ENCODE data around the gene BSN. TPM values are rescaled to one million over a fixed set of nuclear protein-coding genes. Genes with fewer than 3 reads are reported as not detected.

Gene BSN
- polyA plus RNA-seq, 2 of the 4 experiments (the other 2 are of a cell fraction): 0.04 to 0.08 TPM

DNA sequence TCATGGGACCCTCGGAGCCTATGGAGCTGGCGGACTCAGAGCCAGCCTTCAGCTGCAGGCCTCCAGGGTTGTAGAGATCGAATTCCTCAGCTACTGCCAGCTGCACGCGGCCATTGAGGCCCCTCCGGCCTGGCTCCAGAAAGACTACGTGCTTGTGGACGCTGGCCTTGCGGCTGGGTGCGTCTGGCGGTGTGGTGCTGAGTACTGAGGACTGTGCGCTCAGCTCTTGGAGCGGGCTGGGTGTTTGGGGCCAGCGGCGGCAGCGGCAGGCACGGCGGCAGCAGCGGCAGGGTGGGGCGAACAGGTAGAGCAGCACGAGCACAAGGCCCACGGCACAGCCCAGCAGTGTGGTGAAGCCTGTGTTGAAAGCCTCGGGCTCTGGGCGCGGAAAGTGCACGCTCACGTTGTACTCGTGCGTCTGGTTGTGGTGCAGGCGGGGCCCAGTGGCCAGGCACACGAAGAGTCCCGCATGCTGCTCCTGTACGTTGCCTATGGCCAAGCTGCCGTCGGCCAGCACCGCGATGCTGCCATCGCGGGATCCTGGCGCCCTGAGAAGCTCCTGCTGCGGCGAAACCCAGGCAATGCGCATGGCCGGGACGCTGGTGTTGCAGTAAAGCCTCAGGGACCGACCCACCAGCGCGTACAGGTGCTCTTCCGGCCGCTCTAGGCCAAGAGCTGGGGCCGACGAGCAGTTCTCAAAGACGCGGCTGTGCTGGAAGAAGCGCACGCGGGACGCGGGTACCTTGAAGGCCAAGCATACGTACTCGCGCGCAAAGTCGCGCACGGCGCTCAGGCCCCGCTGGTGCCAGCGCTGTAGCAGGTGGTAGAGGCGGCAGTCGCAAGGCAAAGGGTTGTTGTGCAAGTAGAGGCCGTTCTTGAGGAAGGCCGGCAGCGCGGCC is 163.9 kb downstream of the BSN start:
- FAIRE-seq: no peak
- Histone ChIP-seq H3K9me3 (no peaks in the 10 kb centered on the region), H3K4me1 (peaks cover 8% of the 10 kb centered on the region; the same call in 2 of the 3 replicates), H3K4me3 (no peak overlapping the region), H3K27ac (no peak overlapping the region), H3K4me2 (no peak overlapping the region)
- DNase-seq (ENCODE audit: low read depth in 1 of 2, low spot score in 1 of 2): no peak
- CTCF ChIA-PET: interaction anchor here (1.1 to 3.7 kb wide), 3 partner anchors 10 to 16 kb away, joined by 4 to 24 read pairs (median 4); no protein-coding TSS in a partner anchor
- ATAC-seq: no peak
- TF ChIP-seq HOXA7 (CRISPR knock-in tag; IDR thresholded peaks at IDR 0.05) (no peak), NPAS2 (CRISPR knock-in tag; IDR thresholded peaks at IDR 0.05; ENCODE audit: borderline replicate concordance) (no peak), RNF2 (IDR thresholded peaks at IDR 0.05; ENCODE audit: borderline replicate concordance, low read depth) (no peak)
- POLR2A ChIA-PET: no interaction called here
- WGBS (ENCODE audit: missing lambda C conversion rate): 96% methylated on average over 49 of the region's 75 CpGs

DNA sequence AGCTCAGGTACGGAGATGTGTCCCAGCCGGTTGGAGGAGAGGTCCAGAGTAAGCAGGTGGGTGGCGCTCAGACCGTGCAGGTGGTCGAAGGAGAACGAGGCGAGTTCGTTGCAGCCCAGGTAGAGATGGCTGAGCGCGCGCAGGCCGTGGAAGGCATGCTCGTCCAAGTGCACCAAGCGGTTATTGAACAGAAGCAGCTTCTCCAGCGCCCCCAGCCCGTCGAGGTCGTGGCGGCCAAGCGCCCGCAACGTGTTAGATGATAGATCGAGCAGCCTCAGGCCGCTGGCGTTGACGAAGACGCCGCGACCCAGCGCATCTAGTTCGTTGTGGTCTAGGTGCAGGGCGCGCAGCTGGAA is 164.6 kb downstream of the BSN start:
- POLR2A ChIA-PET: no interaction called here

DNA sequence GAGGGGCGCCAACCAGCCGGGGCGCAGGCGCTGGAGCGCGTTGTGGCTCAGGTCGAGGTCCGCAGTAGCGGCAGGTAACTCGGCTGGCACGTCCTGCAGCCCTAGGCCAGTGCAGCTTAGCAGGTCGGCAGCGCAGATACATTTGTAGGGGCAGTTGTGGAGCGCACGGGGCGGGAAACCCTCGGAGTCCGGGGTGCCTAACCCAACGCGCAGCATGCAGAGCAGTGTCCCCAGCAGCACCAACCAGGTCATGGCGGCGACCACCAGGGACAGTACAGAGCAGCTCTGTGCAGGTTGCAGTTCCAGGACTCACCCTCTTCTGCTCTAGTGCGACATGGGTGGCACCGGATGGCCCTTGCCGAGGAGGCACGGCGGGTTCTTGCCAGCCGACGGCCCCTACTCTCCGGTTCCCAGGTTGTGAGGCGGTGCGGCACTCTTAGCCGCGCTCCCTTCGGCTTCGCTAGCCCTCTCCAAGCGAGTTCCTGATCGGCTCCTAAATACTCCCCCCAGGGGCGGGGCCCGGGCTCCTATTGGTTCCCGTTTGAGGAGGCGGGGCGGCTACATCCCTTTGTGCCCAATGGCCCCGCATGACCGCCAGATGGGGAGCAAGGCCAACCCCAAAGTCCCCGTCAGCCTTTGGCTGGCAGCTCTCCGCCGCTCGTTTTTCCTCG is 165.1 kb downstream of the BSN start, which contains the start of gene AMIGO3:
Gene AMIGO3, minus strand, starts transcription at position 471 of the 671 bp plus-strand sequence. Its CDS starts 219 bp downstream, at position 252.
- POLR2A ChIA-PET: no interaction called here
- no peak for TF ChIP-seq PHF8 (IDR thresholded peaks at IDR 0.05; ENCODE audit: borderline replicate concordance, low read depth)
- no peak for TF ChIP-seq CBX2 (IDR thresholded peaks at IDR 0.05; ENCODE audit: borderline replicate concordance, low read depth)
- TF ChIP-seq HDAC2 (IDR thresholded peaks at IDR 0.05): no peak
- peak in 1 of 2 experiments; percentile 47; a peak in 2 of 5 replicates for TF ChIP-seq JUN (IDR thresholded peaks at IDR 0.05)
- TF ChIP-seq FOSB (CRISPR knock-in tag; IDR thresholded peaks at IDR 0.05): no peak
- no peak for TF ChIP-seq HOXB13 (CRISPR knock-in tag; IDR thresholded peaks at IDR 0.05; ENCODE audit: low read depth)
- TF ChIP-seq MYC (IDR thresholded peaks at IDR 0.05; ENCODE audit: borderline replicate concordance, low read length): no peak
- TF ChIP-seq, protein P1, sequence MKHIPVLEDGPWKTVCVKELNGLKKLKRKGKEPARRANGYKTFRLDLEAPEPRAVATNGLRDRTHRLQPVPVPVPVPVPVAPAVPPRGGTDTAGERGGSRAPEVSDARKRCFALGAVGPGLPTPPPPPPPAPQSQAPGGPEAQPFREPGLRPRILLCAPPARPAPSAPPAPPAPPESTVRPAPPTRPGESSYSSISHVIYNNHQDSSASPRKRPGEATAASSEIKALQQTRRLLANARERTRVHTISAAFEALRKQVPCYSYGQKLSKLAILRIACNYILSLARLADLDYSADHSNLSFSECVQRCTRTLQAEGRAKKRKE (CRISPR knock-in tag; IDR thresholded peaks at IDR 0.05; ENCODE audit: low read depth): no peak
- no peak for TF ChIP-seq POLR2AphosphoS2 (conservative IDR thresholded peaks at IDR 0.05; ENCODE audit: low read length)
- TF ChIP-seq EP300 (IDR thresholded peaks at IDR 0.05): no peak
- no peak for TF ChIP-seq RFX5 (IDR thresholded peaks at IDR 0.05)
- TF ChIP-seq ZNF302 (CRISPR knock-in tag; IDR thresholded peaks at IDR 0.05): no peak
- TF ChIP-seq, protein P2, sequence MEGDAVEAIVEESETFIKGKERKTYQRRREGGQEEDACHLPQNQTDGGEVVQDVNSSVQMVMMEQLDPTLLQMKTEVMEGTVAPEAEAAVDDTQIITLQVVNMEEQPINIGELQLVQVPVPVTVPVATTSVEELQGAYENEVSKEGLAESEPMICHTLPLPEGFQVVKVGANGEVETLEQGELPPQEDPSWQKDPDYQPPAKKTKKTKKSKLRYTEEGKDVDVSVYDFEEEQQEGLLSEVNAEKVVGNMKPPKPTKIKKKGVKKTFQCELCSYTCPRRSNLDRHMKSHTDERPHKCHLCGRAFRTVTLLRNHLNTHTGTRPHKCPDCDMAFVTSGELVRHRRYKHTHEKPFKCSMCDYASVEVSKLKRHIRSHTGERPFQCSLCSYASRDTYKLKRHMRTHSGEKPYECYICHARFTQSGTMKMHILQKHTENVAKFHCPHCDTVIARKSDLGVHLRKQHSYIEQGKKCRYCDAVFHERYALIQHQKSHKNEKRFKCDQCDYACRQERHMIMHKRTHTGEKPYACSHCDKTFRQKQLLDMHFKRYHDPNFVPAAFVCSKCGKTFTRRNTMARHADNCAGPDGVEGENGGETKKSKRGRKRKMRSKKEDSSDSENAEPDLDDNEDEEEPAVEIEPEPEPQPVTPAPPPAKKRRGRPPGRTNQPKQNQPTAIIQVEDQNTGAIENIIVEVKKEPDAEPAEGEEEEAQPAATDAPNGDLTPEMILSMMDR (IDR thresholded peaks at IDR 0.05): no peak
- TF ChIP-seq RCOR1 (IDR thresholded peaks at IDR 0.05; ENCODE audit: low read depth, low read length): no peak
- no peak for TF ChIP-seq FOSL2 (IDR thresholded peaks at IDR 0.05)
- TF ChIP-seq FOSL2 (CRISPR knock-in tag; IDR thresholded peaks at IDR 0.05): no peak
- no peak for TF ChIP-seq SREBF2 (IDR thresholded peaks at IDR 0.05)
- no peak for TF ChIP-seq RAD21 (conservative IDR thresholded peaks at IDR 0.05 in 1 of 2, IDR thresholded peaks at IDR 0.05 in 1 of 2)
- TF ChIP-seq, protein P3, sequence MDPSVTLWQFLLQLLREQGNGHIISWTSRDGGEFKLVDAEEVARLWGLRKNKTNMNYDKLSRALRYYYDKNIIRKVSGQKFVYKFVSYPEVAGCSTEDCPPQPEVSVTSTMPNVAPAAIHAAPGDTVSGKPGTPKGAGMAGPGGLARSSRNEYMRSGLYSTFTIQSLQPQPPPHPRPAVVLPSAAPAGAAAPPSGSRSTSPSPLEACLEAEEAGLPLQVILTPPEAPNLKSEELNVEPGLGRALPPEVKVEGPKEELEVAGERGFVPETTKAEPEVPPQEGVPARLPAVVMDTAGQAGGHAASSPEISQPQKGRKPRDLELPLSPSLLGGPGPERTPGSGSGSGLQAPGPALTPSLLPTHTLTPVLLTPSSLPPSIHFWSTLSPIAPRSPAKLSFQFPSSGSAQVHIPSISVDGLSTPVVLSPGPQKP (IDR thresholded peaks at IDR 0.05; ENCODE audit: low read depth, low read length): no peak
- TF ChIP-seq TFCP2L1 (CRISPR knock-in tag; IDR thresholded peaks at IDR 0.05): no peak
- TF ChIP-seq, protein P4, sequence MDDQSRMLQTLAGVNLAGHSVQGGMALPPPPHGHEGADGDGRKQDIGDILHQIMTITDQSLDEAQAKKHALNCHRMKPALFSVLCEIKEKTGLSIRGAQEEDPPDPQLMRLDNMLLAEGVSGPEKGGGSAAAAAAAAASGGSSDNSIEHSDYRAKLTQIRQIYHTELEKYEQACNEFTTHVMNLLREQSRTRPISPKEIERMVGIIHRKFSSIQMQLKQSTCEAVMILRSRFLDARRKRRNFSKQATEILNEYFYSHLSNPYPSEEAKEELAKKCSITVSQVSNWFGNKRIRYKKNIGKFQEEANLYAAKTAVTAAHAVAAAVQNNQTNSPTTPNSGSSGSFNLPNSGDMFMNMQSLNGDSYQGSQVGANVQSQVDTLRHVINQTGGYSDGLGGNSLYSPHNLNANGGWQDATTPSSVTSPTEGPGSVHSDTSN (IDR thresholded peaks at IDR 0.05): peak; percentile 65
- TF ChIP-seq KDM1A (IDR thresholded peaks at IDR 0.05; ENCODE audit: low read depth): no peak
- no peak for TF ChIP-seq KDM5A (IDR thresholded peaks at IDR 0.05)
- no peak for TF ChIP-seq CEBPB (IDR thresholded peaks at IDR 0.05)

More for the DNA sequence above, 164.6 kb downstream of the BSN start:
- Histone ChIP-seq H3K27ac (no peak overlapping the region), H3K4me1 (peaks cover 8% of the 10 kb centered on the region; the same call in 2 of the 3 replicates), H3K9me3 (no peaks in the 10 kb centered on the region), H3K4me2 (peak overlapping the region; percentile 84; the same call in 2 of the 3 replicates), H3K4me3 (no peak overlapping the region)
- ATAC-seq (no peak), FAIRE-seq (no peak), DNase-seq (ENCODE audit: low read depth in 1 of 2, low spot score in 1 of 2) (no peak)
- 95% methylated on average over 28 of the region's 33 CpGs for WGBS (ENCODE audit: missing lambda C conversion rate)
- CTCF ChIA-PET: interaction anchor here (1.1 to 3.7 kb wide), 3 partner anchors 11 to 16 kb away, joined by 4 to 24 read pairs (median 4); no protein-coding TSS in a partner anchor
- TF ChIP-seq ZSCAN20 (CRISPR knock-in tag; IDR thresholded peaks at IDR 0.05) (no peak), CEBPB (IDR thresholded peaks at IDR 0.05) (no peak)

More for the DNA sequence above, 165.1 kb downstream of the BSN start, which contains the start of gene AMIGO3:
- CTCF ChIA-PET: interaction anchor here (1.1 to 3.7 kb wide), 4 partner anchors 11 to 120 kb away, joined by 4 to 24 read pairs (median 11); no protein-coding TSS in a partner anchor
- H3K4me3 ChIP-seq: peak within 1 kb of the TSS; percentile 34; the same call in 2 of the 3 replicates
- no peaks in the 10 kb centered on the region for H3K9me3 ChIP-seq
- peak; percentile 82 to 96 for DNase-seq (ENCODE audit: low read depth in 1 of 2, low spot score in 1 of 2)
- peaks cover 8% of the 10 kb centered on the region for H3K4me1 ChIP-seq
- 70% methylated on average over 15 of the region's 50 CpGs for WGBS (ENCODE audit: missing lambda C conversion rate)
- peak; percentile 63 to 77 for ATAC-seq
- H3K27ac ChIP-seq: peak within 1 kb of the TSS in 1 of 2 experiments; percentile 79; a peak in 3 of 6 replicates
- peak within 1 kb of the TSS; percentile 84 for H3K4me2 ChIP-seq
- no peak for FAIRE-seq
